ENCODE data around the gene GIGYF2.

Gene GIGYF2

DNA sequence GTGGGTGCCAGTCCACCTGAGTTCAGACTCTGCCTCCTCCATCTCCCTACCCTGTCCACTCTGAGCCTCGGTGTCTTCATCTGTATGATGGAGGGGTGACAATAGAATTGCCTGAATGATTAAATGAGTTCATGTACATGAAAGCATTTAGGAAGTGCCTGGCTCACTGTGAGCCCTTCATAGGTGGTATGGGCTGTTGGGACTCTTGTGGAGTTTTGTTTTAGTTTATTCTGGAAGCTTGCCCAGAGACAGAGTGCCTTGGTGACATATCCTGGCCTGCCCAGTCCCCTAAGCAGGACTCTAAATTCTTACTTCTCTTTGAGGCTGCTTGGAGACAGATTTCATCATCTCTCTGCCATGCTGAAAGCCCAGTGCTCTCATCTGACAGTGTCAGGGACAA, 24.5 kb upstream of the GIGYF2 start:
- Histone ChIP-seq H3K27me3 (ENCODE audit: low read depth, low read length) (no peaks in the 10 kb centered on the region), H3K4me2 (ENCODE audit: low read length) (no peak overlapping the region), H3K36me3 (replicated peaks; ENCODE audit: low read depth, low read length) (no peaks in the 10 kb centered on the region), H3K4me1 (ENCODE audit: low read length) (no peaks in the 10 kb centered on the region), H3K79me2 (ENCODE audit: low read length) (no peaks in the 10 kb centered on the region), H2AFZ (ENCODE audit: low read depth, low read length) (no peak overlapping the region), H3K4me3 (ENCODE audit: low read length) (no peak overlapping the region), H3K27ac (ENCODE audit: low read length) (no peak overlapping the region), H4K20me1 (ENCODE audit: insufficient read depth, low read length) (no peaks in the 10 kb centered on the region), H3K9me3 (ENCODE audit: insufficient read depth, low read length) (no peaks in the 10 kb centered on the region), H3K9ac (ENCODE audit: low read length) (no peak overlapping the region)
- TF ChIP-seq, protein P1, sequence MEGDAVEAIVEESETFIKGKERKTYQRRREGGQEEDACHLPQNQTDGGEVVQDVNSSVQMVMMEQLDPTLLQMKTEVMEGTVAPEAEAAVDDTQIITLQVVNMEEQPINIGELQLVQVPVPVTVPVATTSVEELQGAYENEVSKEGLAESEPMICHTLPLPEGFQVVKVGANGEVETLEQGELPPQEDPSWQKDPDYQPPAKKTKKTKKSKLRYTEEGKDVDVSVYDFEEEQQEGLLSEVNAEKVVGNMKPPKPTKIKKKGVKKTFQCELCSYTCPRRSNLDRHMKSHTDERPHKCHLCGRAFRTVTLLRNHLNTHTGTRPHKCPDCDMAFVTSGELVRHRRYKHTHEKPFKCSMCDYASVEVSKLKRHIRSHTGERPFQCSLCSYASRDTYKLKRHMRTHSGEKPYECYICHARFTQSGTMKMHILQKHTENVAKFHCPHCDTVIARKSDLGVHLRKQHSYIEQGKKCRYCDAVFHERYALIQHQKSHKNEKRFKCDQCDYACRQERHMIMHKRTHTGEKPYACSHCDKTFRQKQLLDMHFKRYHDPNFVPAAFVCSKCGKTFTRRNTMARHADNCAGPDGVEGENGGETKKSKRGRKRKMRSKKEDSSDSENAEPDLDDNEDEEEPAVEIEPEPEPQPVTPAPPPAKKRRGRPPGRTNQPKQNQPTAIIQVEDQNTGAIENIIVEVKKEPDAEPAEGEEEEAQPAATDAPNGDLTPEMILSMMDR (IDR thresholded peaks at IDR 0.05; ENCODE audit: low read depth, low read length): no peak
- TF ChIP-seq EZH2phosphoT487 (IDR thresholded peaks at IDR 0.05; ENCODE audit: low read depth): no peak

DNA sequence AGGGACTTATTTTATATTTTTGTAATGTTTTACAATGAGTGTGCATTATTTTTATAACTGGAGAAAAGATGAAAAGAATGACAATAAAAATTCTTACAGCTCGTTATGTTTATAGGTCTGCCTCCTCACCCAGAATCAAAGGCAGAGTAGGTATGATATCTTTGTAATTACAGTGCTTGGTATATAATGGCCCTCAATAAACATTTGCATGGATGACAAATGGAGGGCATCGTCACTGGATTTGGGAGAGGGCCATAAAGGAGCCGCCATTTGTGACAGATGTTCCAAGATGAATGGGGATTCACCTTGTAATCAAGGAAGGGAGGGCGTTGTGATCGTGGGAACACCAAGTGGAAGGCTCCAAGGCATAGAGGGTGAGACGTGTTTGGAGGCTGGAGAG, 22.6 kb upstream of the GIGYF2 start:
- no peak overlapping the region for H3K4me3 ChIP-seq (ENCODE audit: low read length)
- H3K27me3 ChIP-seq (ENCODE audit: low read depth, low read length): no peaks in the 10 kb centered on the region
- H2AFZ ChIP-seq (ENCODE audit: low read depth, low read length): no peak overlapping the region
- H3K4me2 ChIP-seq (ENCODE audit: low read length): no peak overlapping the region
- no peaks in the 10 kb centered on the region for H4K20me1 ChIP-seq (ENCODE audit: insufficient read depth, low read length)
- TF ChIP-seq EZH2phosphoT487 (IDR thresholded peaks at IDR 0.05; ENCODE audit: low read depth): no peak
- TF ChIP-seq, protein P1 (IDR thresholded peaks at IDR 0.05; ENCODE audit: low read depth, low read length): no peak
- no peaks in the 10 kb centered on the region for H3K79me2 ChIP-seq (ENCODE audit: low read length)
- no peaks in the 10 kb centered on the region for H3K4me1 ChIP-seq (ENCODE audit: low read length)
- H3K36me3 ChIP-seq (replicated peaks; ENCODE audit: low read depth, low read length): no peaks in the 10 kb centered on the region
- no peak overlapping the region for H3K27ac ChIP-seq (ENCODE audit: low read length)
- H3K9me3 ChIP-seq (ENCODE audit: insufficient read depth, low read length): no peaks in the 10 kb centered on the region
- H3K9ac ChIP-seq (ENCODE audit: low read length): no peak overlapping the region

DNA sequence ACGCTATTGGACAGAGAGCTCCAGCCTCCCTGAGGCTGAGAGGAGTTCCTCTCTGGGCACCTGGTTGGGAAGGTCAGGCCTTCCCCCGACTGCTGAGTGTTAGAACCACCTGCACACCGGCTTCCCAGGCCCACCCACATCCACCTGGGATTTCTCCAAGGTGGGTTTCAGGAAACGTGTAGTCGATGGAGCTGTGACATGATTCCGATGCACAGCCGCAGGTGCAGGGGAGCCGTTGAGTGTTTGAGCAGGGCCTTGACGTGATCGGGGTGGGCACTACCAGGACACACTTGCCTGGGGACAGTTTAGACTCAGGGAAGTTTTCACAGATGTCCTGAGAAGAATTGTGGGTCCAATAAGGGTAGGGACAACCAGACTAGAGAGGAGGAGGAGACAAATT, 21.8 kb upstream of the GIGYF2 start:
- H3K4me3 ChIP-seq (ENCODE audit: low read length): no peak overlapping the region
- H3K79me2 ChIP-seq (ENCODE audit: low read length): no peaks in the 10 kb centered on the region
- H2AFZ ChIP-seq (ENCODE audit: low read depth, low read length): no peak overlapping the region
- H3K27me3 ChIP-seq (ENCODE audit: low read depth, low read length): no peaks in the 10 kb centered on the region
- H3K9me3 ChIP-seq (ENCODE audit: insufficient read depth, low read length): no peaks in the 10 kb centered on the region
- H3K36me3 ChIP-seq (replicated peaks; ENCODE audit: low read depth, low read length): no peaks in the 10 kb centered on the region
- no peak overlapping the region for H3K9ac ChIP-seq (ENCODE audit: low read length)
- no peaks in the 10 kb centered on the region for H4K20me1 ChIP-seq (ENCODE audit: insufficient read depth, low read length)
- no peaks in the 10 kb centered on the region for H3K4me1 ChIP-seq (ENCODE audit: low read length)
- H3K27ac ChIP-seq (ENCODE audit: low read length): no peak overlapping the region
- no peak for TF ChIP-seq EZH2phosphoT487 (IDR thresholded peaks at IDR 0.05; ENCODE audit: low read depth)
- TF ChIP-seq, protein P1 (IDR thresholded peaks at IDR 0.05; ENCODE audit: low read depth, low read length): no peak
- H3K4me2 ChIP-seq (ENCODE audit: low read length): no peak overlapping the region

DNA sequence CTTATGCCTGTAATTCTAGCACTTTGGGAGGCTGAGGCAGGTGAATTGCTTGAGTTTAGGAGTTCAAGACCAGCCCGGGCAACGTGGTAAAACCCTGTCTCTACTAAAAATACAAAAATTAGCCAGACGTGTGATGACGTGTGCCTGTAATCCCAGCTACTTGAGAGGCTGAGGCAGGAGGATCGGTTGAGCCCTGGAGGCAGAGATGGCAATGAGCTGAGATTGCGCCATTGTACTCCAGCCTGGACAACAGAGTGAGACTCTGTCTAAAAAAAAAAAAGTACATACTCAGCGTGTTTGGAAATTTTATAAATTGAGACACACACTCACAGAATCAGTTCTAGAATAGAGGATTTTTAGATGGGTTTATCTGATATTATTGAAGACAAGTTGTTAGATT, 17.1 kb upstream of the GIGYF2 start:
- Histone ChIP-seq H3K9me3 (ENCODE audit: insufficient read depth, low read length) (no peaks in the 10 kb centered on the region), H2AFZ (ENCODE audit: low read depth, low read length) (no peak overlapping the region), H3K27me3 (ENCODE audit: low read depth, low read length) (no peaks in the 10 kb centered on the region), H3K4me2 (ENCODE audit: low read length) (no peak overlapping the region), H3K27ac (ENCODE audit: low read length) (no peak overlapping the region), H3K36me3 (replicated peaks; ENCODE audit: low read depth, low read length) (no peaks in the 10 kb centered on the region), H3K4me3 (ENCODE audit: low read length) (no peak overlapping the region), H3K79me2 (ENCODE audit: low read length) (no peaks in the 10 kb centered on the region), H4K20me1 (ENCODE audit: insufficient read depth, low read length) (no peaks in the 10 kb centered on the region), H3K9ac (ENCODE audit: low read length) (no peak overlapping the region), H3K4me1 (ENCODE audit: low read length) (no peaks in the 10 kb centered on the region)
- TF ChIP-seq, protein P1 (IDR thresholded peaks at IDR 0.05; ENCODE audit: low read depth, low read length): no peak
- TF ChIP-seq EZH2phosphoT487 (IDR thresholded peaks at IDR 0.05; ENCODE audit: low read depth): no peak

Measured in OCI-LY3 (cell line).